Measurements from ENCODE around the gene ZFP62. TPM values are rescaled to one million over a fixed set of nuclear protein-coding genes. Genes with fewer than 3 reads are reported as not detected.

Gene ZFP62
- total RNA-seq, 2 experiments from 2014 or later = 22.6 to 24.9 TPM

- CTCF ChIA-PET = interaction anchor here (0.8 kb wide), 1 partner anchor 8 kb away, joined by 4 read pairs; no protein-coding TSS in a partner anchor
- intact Hi-C loops (cut with DNase I, micrococcal nuclease) = loop anchor here in 1 of 2 experiments (10.0 kb wide), 1 partner anchor 55 kb away; no protein-coding TSS in a partner anchor
- H3K4me1 Mint-ChIP-seq (ENCODE audit: low read depth) = peaks cover 13% of the 10 kb centered on the region
Observed at GRCh38 chr5:180839935-180840334, 21.1 kb downstream of the ZFP62 start.

GRCh38 chr5:180839227-180839626 is 21.8 kb downstream of the ZFP62 start:
- CTCF ChIA-PET = no interaction called here
- H3K27me3 Mint-ChIP-seq = no peaks in the 10 kb centered on the region
- Histone ChIP-seq H3K9me3 (ENCODE audit: control insufficient read depth in 1 of 2, insufficient read depth in 1 of 2, low read length in 2 of 2) (no peaks in the 10 kb centered on the region), H3K4me1 (ENCODE audit: insufficient read depth, low read length) (peaks cover 11% of the 10 kb centered on the region), H3K4me3 (ENCODE audit: low read length) (no peak overlapping the region), H3K36me3 (ENCODE audit: insufficient read depth, low read length) (peaks cover 34% of the 10 kb centered on the region), H3K27ac (ENCODE audit: low read depth in 1 of 2, low read length in 2 of 2) (no peak overlapping the region), H3K27me3 (ENCODE audit: control insufficient read depth in 1 of 2, insufficient read depth in 2 of 2, low read length in 2 of 2) (no peaks in the 10 kb centered on the region)
- peaks cover 41% of the 10 kb centered on the region for H3K36me3 Mint-ChIP-seq (ENCODE audit: low read depth)
- H3K4me3 Mint-ChIP-seq = no peak overlapping the region
- H3K27ac Mint-ChIP-seq = no peak overlapping the region
- POLR2A ChIA-PET = interaction anchor here (0.6 to 11.8 kb wide), 4 partner anchors 8 to 345 kb away, joined by 3 to 612 read pairs (median 12); partner anchors contain the start of gene MGAT1
- intact Hi-C loops (cut with DNase I, micrococcal nuclease) = loop anchor here in 1 of 2 experiments (10.0 kb wide), 1 partner anchor 54 kb away; no protein-coding TSS in a partner anchor
- H3K4me1 Mint-ChIP-seq (ENCODE audit: low read depth) = peaks cover 20% of the 10 kb centered on the region
- TF ChIP-seq CTCF (IDR thresholded peaks at IDR 0.05) = no peak
- H3K9me3 Mint-ChIP-seq = no peaks in the 10 kb centered on the region
- DNase-seq (no peak), ATAC-seq (ENCODE audit: poor library complexity) (no peak)

More at GRCh38 chr5:180839935-180840334, 21.1 kb downstream of the ZFP62 start:
- ATAC-seq (ENCODE audit: poor library complexity) = no peak
- no peak for DNase-seq
- no peaks in the 10 kb centered on the region for H3K9me3 ChIP-seq (ENCODE audit: control insufficient read depth in 1 of 2, insufficient read depth in 1 of 2, low read length in 2 of 2)
- no peaks in the 10 kb centered on the region for H3K27me3 ChIP-seq (ENCODE audit: control insufficient read depth in 1 of 2, insufficient read depth in 2 of 2, low read length in 2 of 2)
- POLR2A ChIA-PET = interaction anchor here (0.6 to 3.6 kb wide), 3 partner anchors 9 to 345 kb away, joined by 3 to 20 read pairs (median 3); no protein-coding TSS in a partner anchor
- H3K27ac Mint-ChIP-seq = no peak overlapping the region
- H3K4me3 Mint-ChIP-seq = no peak overlapping the region
- H3K4me3 ChIP-seq (ENCODE audit: low read length) = no peak overlapping the region
- TF ChIP-seq CTCF (IDR thresholded peaks at IDR 0.05) = no peak
- H3K36me3 ChIP-seq (ENCODE audit: insufficient read depth, low read length) = peaks cover 27% of the 10 kb centered on the region
- H3K27me3 Mint-ChIP-seq = no peaks in the 10 kb centered on the region
- no peak overlapping the region for H3K27ac ChIP-seq (ENCODE audit: low read depth in 1 of 2, low read length in 2 of 2)
- peaks cover 4% of the 10 kb centered on the region for H3K4me1 ChIP-seq (ENCODE audit: insufficient read depth, low read length)
- no peaks in the 10 kb centered on the region for H3K9me3 Mint-ChIP-seq
- H3K36me3 Mint-ChIP-seq (ENCODE audit: low read depth) = peaks cover 34% of the 10 kb centered on the region

GRCh38 chr5:180837478-180837877 is 23.6 kb downstream of the ZFP62 start:
- intact Hi-C loops (cut with DNase I, micrococcal nuclease) = loop anchor here in 1 of 2 experiments (10.0 kb wide), 1 partner anchor 53 kb away; no protein-coding TSS in a partner anchor
- no peak for TF ChIP-seq CTCF (IDR thresholded peaks at IDR 0.05)
- Mint-ChIP-seq H3K4me3 (no peak overlapping the region), H3K4me1 (ENCODE audit: low read depth) (peaks cover 32% of the 10 kb centered on the region), H3K27me3 (no peaks in the 10 kb centered on the region), H3K9me3 (no peaks in the 10 kb centered on the region), H3K36me3 (ENCODE audit: low read depth) (peaks cover 50% of the 10 kb centered on the region), H3K27ac (peak overlapping the region; percentile 27)
- Histone ChIP-seq H3K9me3 (ENCODE audit: control insufficient read depth in 1 of 2, insufficient read depth in 1 of 2, low read length in 2 of 2) (no peaks in the 10 kb centered on the region), H3K27me3 (ENCODE audit: control insufficient read depth in 1 of 2, insufficient read depth in 2 of 2, low read length in 2 of 2) (no peaks in the 10 kb centered on the region), H3K36me3 (ENCODE audit: insufficient read depth, low read length) (peaks cover 35% of the 10 kb centered on the region), H3K27ac (ENCODE audit: low read depth in 1 of 2, low read length in 2 of 2) (no peak overlapping the region), H3K4me3 (ENCODE audit: low read length) (no peak overlapping the region), H3K4me1 (ENCODE audit: insufficient read depth, low read length) (peaks cover 29% of the 10 kb centered on the region)
- no peak for DNase-seq
- ChIA-PET CTCF (interaction anchor here (1.0 kb wide), 1 partner anchor 34 kb away, joined by 3 read pairs; no protein-coding TSS in a partner anchor), POLR2A (interaction anchor here (1.0 to 11.8 kb wide), 2 partner anchors 16 to 29 kb away, joined by 3 to 612 read pairs; partner anchors contain the start of gene MGAT1)
- no peak for ATAC-seq (ENCODE audit: poor library complexity)

All from CD4-positive, alpha-beta T cell (primary cell).